HS-27A (cell line): Measurements from ENCODE around the gene HOXA5.

Source experiments
- DNase-seq: peaks from one replicate; pipeline ENCODE4 v3.0.0-alpha.2; 2012; ENCODE audit warnings: low read depth, missing footprints

Gene HOXA5

GRCh38 chr7:27170426-27171324 is 27.2 kb upstream of the HOXA5 start:
- DNase-seq = no peak

GRCh38 chr7:27169658-27170425 is 26.4 kb upstream of the HOXA5 start:
- DNase-seq = no peak

DNA sequence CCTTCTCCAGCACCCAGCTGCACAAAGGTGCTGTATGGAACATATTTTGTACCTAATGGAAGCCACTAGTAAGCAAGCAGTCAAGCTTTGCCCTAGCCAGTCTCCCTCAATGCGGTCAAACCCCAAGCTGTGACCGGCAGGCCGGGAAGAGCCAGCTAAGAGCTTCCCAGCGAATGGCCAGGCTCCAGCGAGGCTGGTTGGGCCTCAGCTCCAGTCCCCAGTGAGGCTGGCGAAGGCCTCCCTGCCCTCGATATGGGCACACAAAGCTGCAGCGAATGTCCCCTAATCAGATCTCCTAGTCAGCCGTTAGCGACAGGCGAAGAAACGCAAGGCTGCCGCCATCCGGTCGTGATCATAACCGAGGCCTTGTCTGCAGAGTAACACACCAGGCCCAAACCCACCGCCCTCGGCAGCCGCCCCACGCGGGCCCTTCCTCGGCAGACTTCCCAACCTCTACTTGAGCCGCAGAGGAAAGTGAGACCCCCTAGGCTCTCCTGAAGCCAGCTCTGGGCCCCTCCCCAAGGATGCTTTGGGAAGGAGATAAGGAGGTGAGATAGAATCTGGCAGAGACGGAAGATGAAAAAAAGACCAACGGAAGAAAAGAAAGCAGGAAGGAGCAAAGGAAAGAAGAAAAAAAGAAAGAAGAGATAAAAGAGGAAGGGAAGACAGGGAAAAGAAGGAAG is 24.9 kb upstream of the HOXA5 start:
- no peak for DNase-seq

DNA sequence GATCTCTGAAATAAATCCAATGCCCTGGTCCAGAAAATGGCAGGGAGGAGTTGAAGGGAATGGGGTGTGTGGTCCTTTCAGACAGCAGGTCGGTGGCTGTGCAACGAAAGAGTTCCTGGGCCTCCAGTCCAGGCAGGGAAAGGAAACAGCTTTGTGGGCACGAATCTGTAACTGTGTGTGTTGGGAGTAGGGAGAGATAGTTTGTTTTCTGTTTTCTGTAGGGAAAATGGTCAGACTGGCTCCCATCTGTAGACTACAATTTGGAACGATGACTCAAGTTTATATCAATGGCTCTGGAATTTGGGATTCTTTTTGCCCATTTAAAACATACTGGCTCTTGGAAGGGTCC is 24.4 kb upstream of the HOXA5 start:
- no peak for DNase-seq

- no peak for DNase-seq
These were observed 23.3 kb upstream of the HOXA5 start for GRCh38 chr7:27166531-27167505.

DNA sequence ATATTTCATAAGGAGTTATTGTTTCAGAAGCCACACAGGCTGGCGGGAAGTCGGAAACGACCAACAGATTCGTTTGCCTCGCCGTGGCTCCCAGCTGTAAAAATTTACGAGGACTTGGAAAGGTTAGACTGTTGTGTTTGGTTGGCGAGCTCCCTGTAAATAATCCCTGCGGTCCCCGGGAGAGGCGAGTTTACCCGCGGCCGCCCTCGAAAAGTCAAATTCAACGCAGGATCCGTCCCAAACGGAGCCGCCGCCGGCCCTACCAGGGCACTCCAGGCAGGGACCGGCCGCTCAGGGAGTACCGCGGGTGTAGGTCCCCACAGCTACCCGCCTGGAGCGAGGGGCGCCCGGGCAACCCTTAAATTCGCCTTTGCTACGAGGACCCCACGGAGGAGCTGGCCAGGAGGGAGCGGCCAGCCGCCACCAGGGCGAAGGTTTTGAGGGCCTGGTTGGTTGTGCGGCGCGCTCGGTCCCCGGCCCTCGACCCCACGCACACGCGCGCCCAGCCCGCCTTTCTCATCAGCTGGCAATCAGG is 22.6 kb upstream of the HOXA5 start:
- DNase-seq = no peak

DNA sequence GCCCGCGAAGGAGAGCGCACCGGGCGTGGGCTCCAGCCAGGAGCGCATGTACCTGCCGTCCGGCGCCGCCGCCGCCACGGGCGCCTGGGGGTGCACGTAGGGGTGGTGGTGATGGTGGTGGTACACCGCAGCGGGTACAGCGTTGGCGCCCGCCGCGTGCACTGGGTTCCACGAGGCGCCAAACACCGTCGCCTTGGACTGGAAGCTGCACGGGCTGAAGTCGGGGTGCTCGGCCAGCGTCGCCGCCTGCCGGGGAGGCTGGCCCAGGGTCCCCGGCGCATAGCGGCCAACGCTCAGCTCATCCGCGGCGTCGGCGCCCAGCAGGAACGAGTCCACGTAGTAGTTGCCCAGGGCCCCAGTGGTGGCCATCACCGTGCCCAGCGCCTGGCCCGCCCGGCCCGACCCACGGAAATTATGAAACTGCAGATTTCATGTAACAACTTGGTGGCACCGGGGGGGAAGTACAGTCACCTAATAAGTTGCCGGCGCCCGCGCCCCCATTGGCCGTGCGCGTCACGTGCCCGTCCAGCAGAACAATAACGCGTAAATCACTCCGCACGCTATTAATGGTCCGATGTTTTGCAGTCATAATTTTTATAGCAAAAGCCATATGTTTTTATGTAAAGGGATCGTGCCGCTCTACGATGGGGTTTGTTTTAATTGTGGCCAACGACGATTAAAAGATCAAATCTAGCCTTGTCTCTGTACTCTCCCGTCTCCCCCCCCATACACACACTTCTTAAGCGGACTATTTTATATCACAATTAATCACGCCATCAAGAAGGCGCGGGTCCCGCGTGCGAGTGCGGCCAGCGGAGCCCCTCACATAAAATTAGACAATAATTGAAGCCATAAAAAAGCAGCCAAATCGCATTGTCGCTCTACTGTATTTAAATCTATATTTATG is 21.9 kb upstream of the HOXA5 start, which contains the start of gene HOXA9:
Gene HOXA9 (minus strand): TSS at position 449 of the 907 bp plus-strand sequence. CDS start 80 bp downstream, at position 369.
- no peak for DNase-seq

GRCh38 chr7:27164367-27165088 is 21.0 kb upstream of the HOXA5 start:
- no peak for DNase-seq

DNA sequence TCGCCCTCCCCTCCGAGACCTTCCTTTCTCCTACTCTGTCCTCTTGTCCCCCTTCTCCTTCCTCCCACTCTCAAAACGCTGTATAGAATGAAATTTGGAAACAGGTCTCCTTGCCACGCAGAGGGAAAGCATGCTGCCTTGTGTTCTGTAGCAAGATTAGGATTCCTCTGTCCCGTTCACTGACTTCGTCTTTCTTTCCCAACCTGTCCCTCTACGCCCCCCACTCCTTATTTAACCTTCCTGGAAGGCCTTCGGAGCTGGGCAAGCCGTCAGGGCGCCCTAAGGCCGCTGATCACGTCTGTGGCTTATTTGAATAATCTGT is 20.5 kb upstream of the HOXA5 start:
- DNase-seq = no peak

DNA sequence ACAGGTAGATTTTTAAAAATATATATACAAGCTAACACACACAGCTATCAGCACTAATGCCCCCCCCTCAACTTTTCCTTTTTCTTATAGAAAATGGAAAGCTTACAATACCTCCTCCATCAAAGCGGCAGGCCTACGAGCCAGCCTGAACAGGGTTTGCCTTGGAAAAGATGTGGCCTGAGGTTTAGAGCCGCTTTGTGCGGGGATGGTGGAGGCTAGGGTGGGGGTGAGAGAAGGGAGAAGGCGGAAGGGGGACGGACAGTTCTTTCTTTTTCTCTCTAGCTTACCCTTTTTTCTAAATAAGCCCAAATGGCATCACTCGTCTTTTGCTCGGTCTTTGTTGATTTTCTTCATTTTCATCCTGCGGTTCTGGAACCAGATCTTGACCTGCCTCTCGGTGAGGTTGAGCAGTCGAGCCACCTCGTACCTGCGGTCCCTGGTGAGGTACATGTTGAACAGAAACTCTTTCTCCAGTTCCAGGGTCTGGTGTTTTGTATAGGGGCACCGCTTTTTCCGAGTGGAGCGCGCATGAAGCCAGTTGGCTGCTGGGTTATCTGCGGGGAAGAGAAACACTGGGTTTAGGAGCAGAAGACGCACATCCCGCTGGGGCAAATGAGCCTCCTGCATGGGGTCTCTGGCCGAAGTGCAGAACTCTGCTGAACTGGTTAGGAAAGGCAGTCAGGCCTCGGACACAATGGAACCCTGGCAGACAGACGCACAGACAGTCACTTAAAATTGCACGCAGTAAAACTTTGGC is 20.0 kb upstream of the HOXA5 start:
- DNase-seq = no peak

DNA sequence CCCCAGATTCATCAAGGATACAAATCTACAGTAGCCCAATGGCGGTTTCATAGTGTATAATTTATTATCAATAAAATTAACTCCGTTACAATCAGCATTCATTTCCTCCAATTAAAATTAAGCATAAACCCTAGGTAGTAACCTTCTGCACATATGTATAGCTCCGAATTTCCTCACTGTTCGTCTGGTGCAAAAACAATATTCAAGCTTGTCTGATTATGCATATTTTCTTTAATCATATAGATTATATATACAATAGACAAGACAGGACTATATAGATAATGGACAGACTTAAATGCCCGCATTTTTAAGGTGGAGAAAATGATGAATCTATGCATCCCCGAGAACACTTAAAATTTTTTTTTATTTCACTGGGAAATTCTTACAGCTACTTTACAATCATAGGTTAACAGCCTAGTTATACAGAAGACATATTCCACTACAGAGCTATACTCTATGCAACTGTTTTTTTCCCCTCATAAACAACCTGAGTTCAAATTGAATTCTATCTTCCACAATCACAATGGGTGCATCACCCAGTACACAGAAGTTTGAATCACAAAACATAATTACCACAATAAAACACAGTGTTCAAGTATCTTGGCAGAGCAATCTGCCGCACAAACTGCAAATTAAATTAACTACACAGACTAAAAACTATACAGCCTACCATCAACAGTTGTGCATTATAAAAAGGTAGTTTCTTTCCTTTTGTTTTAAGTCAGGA is 19.2 kb upstream of the HOXA5 start:
- no peak for DNase-seq

DNA sequence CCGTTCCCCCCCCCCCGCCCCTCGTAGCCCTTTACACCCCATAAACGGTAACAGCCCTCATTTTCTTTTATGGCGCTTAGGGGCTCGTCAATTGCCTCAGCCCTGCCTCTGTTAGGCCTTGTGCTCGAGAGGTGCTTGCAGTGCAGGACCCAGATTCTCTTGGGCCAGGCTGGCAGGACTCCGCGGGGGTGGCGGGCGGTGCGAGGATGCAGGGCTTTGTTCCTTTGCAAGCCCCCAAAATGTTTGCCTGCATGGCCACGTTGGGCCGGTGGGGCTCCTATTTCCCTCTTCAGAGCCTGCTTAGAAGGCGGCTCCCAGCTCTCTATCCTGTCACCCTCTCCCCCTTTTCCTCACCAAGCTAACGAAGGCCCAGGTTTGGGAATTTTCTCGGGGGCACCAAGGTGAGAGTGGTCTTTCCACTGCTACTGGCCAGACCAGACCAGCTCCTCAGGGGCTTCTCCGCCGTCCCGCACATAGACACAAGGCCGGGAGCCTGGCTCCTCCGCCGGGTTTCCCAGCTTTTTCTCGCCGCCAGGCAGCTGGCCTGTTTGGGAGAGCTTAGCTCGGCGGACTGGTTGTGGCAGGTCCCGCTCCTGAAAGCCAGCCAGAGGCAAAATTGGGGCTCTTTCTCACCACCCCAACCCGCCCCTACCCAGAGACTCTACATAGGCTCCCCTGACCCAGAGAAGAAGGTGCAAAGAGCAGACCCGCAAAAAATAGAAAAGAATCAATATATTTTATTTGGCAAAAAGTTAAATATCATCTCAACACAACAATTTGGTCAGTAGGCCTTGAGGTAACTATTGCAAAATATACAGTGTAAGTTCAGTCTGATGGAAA is 18.5 kb upstream of the HOXA5 start:
- no peak for DNase-seq

DNA sequence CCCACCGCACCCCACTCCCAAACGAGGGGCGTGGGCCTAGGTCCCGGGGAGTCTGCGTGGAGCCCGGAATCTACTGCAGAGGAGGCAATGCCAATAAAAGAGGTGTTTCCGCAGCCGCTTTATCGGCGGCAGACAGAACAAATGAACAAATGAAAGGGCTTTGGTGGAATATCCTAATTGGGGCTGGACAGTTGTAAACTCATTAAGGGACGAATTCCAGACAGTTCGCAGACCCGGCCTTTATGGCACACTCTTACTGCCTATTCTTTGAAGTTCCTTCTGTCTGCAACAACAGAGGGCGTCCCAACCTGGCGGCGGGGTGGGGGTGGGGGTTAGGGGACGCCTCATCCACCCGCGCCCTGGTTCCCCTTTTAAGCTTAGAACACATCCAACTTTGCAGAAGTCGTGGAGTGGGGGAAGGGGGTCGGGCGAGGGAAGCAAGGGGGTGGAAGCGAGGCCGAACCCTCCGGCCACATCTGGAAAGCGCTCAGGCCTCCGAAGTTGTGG is 17.8 kb upstream of the HOXA5 start:
- DNase-seq = no peak

GRCh38 chr7:27160546-27161213 is 17.2 kb upstream of the HOXA5 start:
- no peak for DNase-seq

DNA sequence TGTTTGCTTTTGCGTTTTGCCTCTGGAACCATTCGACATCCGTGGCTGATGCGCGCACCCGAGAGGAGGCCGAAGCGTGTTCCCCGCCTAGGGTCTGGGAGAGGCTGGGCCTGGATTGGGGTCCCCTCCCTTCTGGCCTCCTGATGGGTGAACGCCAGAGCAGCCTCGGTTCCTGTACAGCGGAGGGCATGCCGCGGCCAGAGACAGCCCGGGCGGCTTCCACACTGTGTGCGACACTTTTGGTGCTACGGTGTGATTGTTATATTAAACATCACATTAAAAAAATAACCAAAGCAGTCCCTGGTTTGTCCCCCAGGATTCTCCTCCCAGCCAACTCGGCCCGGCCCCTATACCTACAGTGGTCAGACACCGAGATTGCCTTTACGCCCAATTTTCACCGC is 16.7 kb upstream of the HOXA5 start:
- no peak for DNase-seq
